HepG2 (cell line): ENCODE results near the gene ZNF800. TPM values are rescaled to one million over a fixed set of nuclear protein-coding genes. Genes with fewer than 3 reads are reported as not detected.

Experiments used
- ATAC-seq: fragments of 200-7000 bp; cut with Tn5 transposase; 3 replicates; pipeline ENCODE4 v1.9.1; 2020; ENCODE audit warnings: mild to moderate bottlenecking, moderate library complexity
- BruUV-seq: library from RNA; stranded (reverse); fragments of 400-500 nt; replicated peaks from 2 replicates; lab custom pipeline; 2021; lab: Mats Ljungman, UMichigan
- CTCF ChIA-PET: fragments of 300-600 bp; formaldehyde crosslinking; extraction: SDS; loops from one replicate; lab custom pipeline; 2021; ENCODE audit warnings: low total read pairs, inconsistent platforms, low intra/inter-chr PET ratio; lab: Yijun Ruan, JAX
- POLR2A ChIA-PET: fragments of 350-600 bp; sonication (Branson Sonifier 250); formaldehyde crosslinking; loops from one replicate; lab custom pipeline; 2020; ENCODE audit warnings: antibody characterized with exemption, inconsistent platforms; lab: Yijun Ruan, JAX
- DNase-seq: peaks from one replicate; pipeline ENCODE4 v3.0.0-alpha.2; 2015; ENCODE audit warnings: low spot score
- FAIRE-seq: peaks from 3 replicates; lab custom pipeline; 2011; peaks lifted over from hg19 to GRCh38; lab: Jason Lieb, UNC
- H2AFZ ChIP-seq: one replicate; pipeline ENCODE4 v1.6.1; 2011; ENCODE audit warnings: low read length, inconsistent platforms
- H3K27ac ChIP-seq: fragments of 300-600 bp; 3 replicates; pipeline ENCODE4 v1.8.0; 2011; ENCODE audit warnings: mixed run types, mild to moderate bottlenecking, mixed read lengths, low read length, inconsistent platforms; ENCODE audit not compliant: insufficient read depth; ENCODE audit errors: extremely low read length
- H3K27me3 ChIP-seq, 2 experiments: fragments of 200-600 bp in 1 of 2; 2 replicates in 1 of 2; 3 replicates in 1 of 2; pipeline versions ENCODE4 v1.6.0 to v1.8.0; 2011; ENCODE audit warnings: low read length in 2 of 2, mild to moderate bottlenecking in 2 of 2, moderate library complexity in 2 of 2, inconsistent platforms in 1 of 2; ENCODE audit not compliant: insufficient read depth in 2 of 2, control insufficient read depth in 1 of 2
- H3K36me3 ChIP-seq, 2 experiments: fragments of 200-600 bp in 1 of 2; replicated peaks in 1 of 2; 2 replicates in 1 of 2; 3 replicates in 1 of 2; pipeline versions ENCODE4 v1.5.1 to v1.8.0; 2011; ENCODE audit warnings: low read length in 2 of 2, inconsistent platforms in 1 of 2; ENCODE audit not compliant: insufficient read depth in 2 of 2, control insufficient read depth in 1 of 2
- H3K4me1 ChIP-seq: 2 replicates; pipeline ENCODE4 v1.5.1; 2012; ENCODE audit warnings: low read length, inconsistent platforms; ENCODE audit not compliant: insufficient read depth
- H3K4me2 ChIP-seq: 2 replicates; pipeline ENCODE4 v1.6.0; 2011; ENCODE audit warnings: low read depth, low read length, inconsistent platforms
- H3K4me3 ChIP-seq, 3 experiments: fragments of 200-600 bp in 1 of 3; sonication (generic), shearing (Covaris generic) in 1 of 3; replicated peaks in 1 of 3; 2 replicates each; pipeline ENCODE4 v1.5.1; 2011 to 2016; ENCODE audit warnings: low read length in 3 of 3, inconsistent platforms in 2 of 3, low read depth in 2 of 3, mild to moderate bottlenecking in 2 of 3, control low read depth in 1 of 3, mixed read lengths in 1 of 3; ENCODE audit not compliant: insufficient read depth in 1 of 3
- H3K79me2 ChIP-seq: one replicate; pipeline ENCODE4 v1.6.1; 2011; ENCODE audit warnings: low read length, inconsistent platforms; ENCODE audit not compliant: insufficient read depth
- H3K9ac ChIP-seq: 2 replicates; pipeline ENCODE4 v1.6.0; 2011; ENCODE audit warnings: mild to moderate bottlenecking, low read depth, low read length, inconsistent platforms; ENCODE audit not compliant: insufficient read depth
- H3K9me3 ChIP-seq: 2 replicates; pipeline ENCODE4 v1.5.1; 2012; ENCODE audit warnings: mild to moderate bottlenecking, low read length
- H4K20me1 ChIP-seq: 2 replicates; pipeline ENCODE4 v1.6.0; 2011; ENCODE audit warnings: inconsistent platforms, mild to moderate bottlenecking, low read length, moderate library complexity; ENCODE audit not compliant: insufficient read depth
- E2F2 ChIP-seq: sonication (generic); formaldehyde crosslinking; IDR thresholded peaks from 2 replicates; pipeline ENCODE4 v1.4.0; 2020; ENCODE audit warnings: missing genetic modification reagents, borderline replicate concordance
- GFI1 ChIP-seq: sonication (generic); formaldehyde crosslinking; IDR thresholded peaks from 2 replicates; pipeline ENCODE4 v1.5.0; 2020; ENCODE audit warnings: missing genetic modification reagents, mild to moderate bottlenecking, borderline replicate concordance
- HNF4A ChIP-seq: sonication (generic); formaldehyde crosslinking; IDR thresholded peaks from 2 replicates; pipeline ENCODE4 v1.4.0; 2020; ENCODE audit warnings: missing genetic modification reagents
- NFIB ChIP-seq: sonication (generic); formaldehyde crosslinking; IDR thresholded peaks from 2 replicates; pipeline ENCODE4 v1.9.0; 2021; ENCODE audit warnings: missing genetic modification reagents, mild to moderate bottlenecking, borderline replicate concordance
- PLRG1 ChIP-seq: fragments of 450-650 bp; conservative IDR thresholded peaks from 2 replicates; pipeline ENCODE4 v1.6.1; 2016
- REST ChIP-seq, 2 experiments: IDR thresholded peaks; 2 replicates each; pipeline ENCODE4 v1.6.1; 2011 to 2012; ENCODE audit warnings: low read length in 2 of 2, borderline replicate concordance in 1 of 2, low read depth in 1 of 2, mild to moderate bottlenecking in 1 of 2, moderate library complexity in 1 of 2
- SRSF1 ChIP-seq: fragments of 200-400 bp; formaldehyde crosslinking; optimal IDR thresholded peaks from 2 replicates; pipeline ENCODE3; 2017; ENCODE audit warnings: mild to moderate bottlenecking, low read depth, low read length, moderate library complexity
- TEAD2 ChIP-seq: sonication (generic); formaldehyde crosslinking; IDR thresholded peaks from 2 replicates; pipeline ENCODE4 v1.9.0; 2021; ENCODE audit warnings: missing genetic modification reagents
- ZNF136 ChIP-seq: sonication (generic); formaldehyde crosslinking; IDR thresholded peaks from 2 replicates; pipeline ENCODE4 v1.8.1; 2022; ENCODE audit warnings: low read depth, mild to moderate bottlenecking, moderate library complexity, missing genetic modification reagents
- ZNF30 ChIP-seq: sonication (generic); formaldehyde crosslinking; IDR thresholded peaks from 2 replicates; pipeline ENCODE4 v1.5.0; 2020; ENCODE audit warnings: mild to moderate bottlenecking, missing genetic modification reagents
- ZNF672 ChIP-seq: sonication (generic); formaldehyde crosslinking; IDR thresholded peaks from 2 replicates; pipeline ENCODE4 v1.8.1; 2022; ENCODE audit warnings: missing genetic modification reagents
- ZSCAN21 ChIP-seq: sonication (generic); formaldehyde crosslinking; IDR thresholded peaks from 2 replicates; pipeline ENCODE4 v1.8.0; 2022; ENCODE audit warnings: mild to moderate bottlenecking, missing genetic modification reagents, moderate library complexity, borderline replicate concordance
- WGBS: methylation state at CpG from one replicate; pipeline ENCODE4 v1.1.6; 2017; ENCODE audit warnings: low lambda C conversion rate; 5-methylcytosine and 5-hydroxymethylcytosine counted together
- in situ Hi-C: cut with HindIII; loops from 2 replicates; pipeline ENCODE4 v1.10.0; 2017; ENCODE audit warnings: low pct_unique_long_range_greater_than_20kb; ENCODE audit not compliant: extremely low pct_ligation_motif_present
- intact Hi-C: fragments of 100-400 bp; cut with micrococcal nuclease; formaldehyde crosslinking; loops from one replicate; pipeline ENCODE4 v1.10.0; 2022; ENCODE audit not compliant: unreplicated experiment
- polyA plus RNA-seq, 8 experiments: library from polyadenylated mRNA; depleted of rRNA in 3 of 8; stranded (reverse) in 7 of 8; unstranded in 1 of 8; fragments of >200 nt; fragmentation: Illumina TruSeq in 4 of 8; extraction: Trizol in 4 of 8; gene quantifications; 2 replicates each; pipeline versions ENCODE4 v1.2.1 to v1.2.3, GENCODE V29; 2011 to 2016; ENCODE audit warnings: low read depth in 4 of 8, missing spikeins in 1 of 8, mixed read lengths in 1 of 8; ENCODE audit not compliant: insufficient read depth in 1 of 8
- total RNA-seq, 5 experiments: library from RNA; depleted of rRNA; stranded (reverse); fragments of >200 nt; fragmentation: Illumina TruSeq; extraction: Trizol; gene quantifications; 2 replicates each; pipeline ENCODE4 v1.2.3, GENCODE V29; 2016; ENCODE audit warnings: low read depth in 1 of 5
- TF ChIP-seq, protein P1 (sequence below): sonication (generic); formaldehyde crosslinking; IDR thresholded peaks from 2 replicates; pipeline ENCODE4 v1.5.0; 2020; ENCODE audit warnings: missing genetic modification reagents
- TF ChIP-seq, protein P2 (sequence below): sonication (generic); formaldehyde crosslinking; IDR thresholded peaks from 2 replicates; pipeline ENCODE4 v1.8.1; 2022; ENCODE audit warnings: low read depth, mild to moderate bottlenecking, missing genetic modification reagents

Gene ZNF800
- total and polyA plus RNA-seq, 2 of the 13 experiments (the other 11 are each of a cell fraction or from before 2014, with no cell fraction given), result 7.1 to 12.7 TPM

DNA sequence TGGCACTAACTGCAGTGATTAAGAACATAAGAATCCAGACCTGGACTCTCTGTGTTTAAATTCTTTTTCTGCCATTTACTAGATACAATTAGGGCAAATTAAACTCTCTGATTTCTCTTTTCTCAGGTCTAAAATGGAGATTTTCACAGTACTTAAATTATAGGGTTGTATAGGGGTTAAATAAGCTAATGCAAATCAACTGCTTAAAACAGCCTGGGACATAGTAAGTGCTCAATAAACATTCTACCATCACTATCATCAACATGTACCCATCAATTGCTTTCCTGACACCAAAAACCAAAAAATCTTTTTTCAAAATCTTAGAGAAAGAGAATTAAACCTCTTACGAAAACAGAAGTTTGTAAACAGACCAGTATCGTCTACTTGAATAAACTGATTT lies 4.5 kb downstream of the ZNF800 start:
- H3K27me3 ChIP-seq, result no peaks in the 10 kb centered on the region; a peak in 1 of 5 replicates
- POLR2A ChIA-PET, result no interaction called here
- no peak overlapping the region for H3K4me3 ChIP-seq
- WGBS, result 91% methylated on average over 2 of the region's 2 CpGs
- no peak overlapping the region for H3K27ac ChIP-seq
- H3K79me2 ChIP-seq, result peaks cover 65% of the 10 kb centered on the region
- peaks cover 34% of the 10 kb centered on the region for H3K4me1 ChIP-seq
- in situ Hi-C loops (no loop called here), intact Hi-C loops (no loop called here)
- DNase-seq (no peak), FAIRE-seq (no peak), ATAC-seq (no peak)
- no peak overlapping the region for H3K9ac ChIP-seq
- peaks cover 2% of the 10 kb centered on the region; the same call in 1 of the 2 replicates for H4K20me1 ChIP-seq
- H2AFZ ChIP-seq, result no peak overlapping the region
- CTCF ChIA-PET, result no interaction called here
- H3K9me3 ChIP-seq, result no peaks in the 10 kb centered on the region
- no peak overlapping the region for H3K4me2 ChIP-seq
- peaks cover 3 to 14% of the 10 kb centered on the region in 2 experiments for H3K36me3 ChIP-seq
- BruUV-seq, result no TSS peak
- TF ChIP-seq ZNF136 (no peak), NFIB (CRISPR knock-in tag) (no peak), HNF4A (CRISPR knock-in tag) (no peak), ZSCAN21 (CRISPR knock-in tag) (no peak), SRSF1 (no peak), GFI1 (CRISPR knock-in tag) (no peak), E2F2 (CRISPR knock-in tag) (no peak), ZNF672 (CRISPR knock-in tag) (no peak), TEAD2 (no peak), REST (IDR thresholded peaks at IDR 0.05; ENCODE audit: borderline replicate concordance in 1 of 2, low read depth in 1 of 2, low read length in 2 of 2) (no peak), ZNF30 (no peak), PLRG1 (no peak)
- TF ChIP-seq, protein P1, sequence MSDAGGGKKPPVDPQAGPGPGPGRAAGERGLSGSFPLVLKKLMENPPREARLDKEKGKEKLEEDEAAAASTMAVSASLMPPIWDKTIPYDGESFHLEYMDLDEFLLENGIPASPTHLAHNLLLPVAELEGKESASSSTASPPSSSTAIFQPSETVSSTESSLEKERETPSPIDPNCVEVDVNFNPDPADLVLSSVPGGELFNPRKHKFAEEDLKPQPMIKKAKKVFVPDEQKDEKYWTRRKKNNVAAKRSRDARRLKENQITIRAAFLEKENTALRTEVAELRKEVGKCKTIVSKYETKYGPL (CRISPR knock-in tag), result no peak
- TF ChIP-seq, protein P2, sequence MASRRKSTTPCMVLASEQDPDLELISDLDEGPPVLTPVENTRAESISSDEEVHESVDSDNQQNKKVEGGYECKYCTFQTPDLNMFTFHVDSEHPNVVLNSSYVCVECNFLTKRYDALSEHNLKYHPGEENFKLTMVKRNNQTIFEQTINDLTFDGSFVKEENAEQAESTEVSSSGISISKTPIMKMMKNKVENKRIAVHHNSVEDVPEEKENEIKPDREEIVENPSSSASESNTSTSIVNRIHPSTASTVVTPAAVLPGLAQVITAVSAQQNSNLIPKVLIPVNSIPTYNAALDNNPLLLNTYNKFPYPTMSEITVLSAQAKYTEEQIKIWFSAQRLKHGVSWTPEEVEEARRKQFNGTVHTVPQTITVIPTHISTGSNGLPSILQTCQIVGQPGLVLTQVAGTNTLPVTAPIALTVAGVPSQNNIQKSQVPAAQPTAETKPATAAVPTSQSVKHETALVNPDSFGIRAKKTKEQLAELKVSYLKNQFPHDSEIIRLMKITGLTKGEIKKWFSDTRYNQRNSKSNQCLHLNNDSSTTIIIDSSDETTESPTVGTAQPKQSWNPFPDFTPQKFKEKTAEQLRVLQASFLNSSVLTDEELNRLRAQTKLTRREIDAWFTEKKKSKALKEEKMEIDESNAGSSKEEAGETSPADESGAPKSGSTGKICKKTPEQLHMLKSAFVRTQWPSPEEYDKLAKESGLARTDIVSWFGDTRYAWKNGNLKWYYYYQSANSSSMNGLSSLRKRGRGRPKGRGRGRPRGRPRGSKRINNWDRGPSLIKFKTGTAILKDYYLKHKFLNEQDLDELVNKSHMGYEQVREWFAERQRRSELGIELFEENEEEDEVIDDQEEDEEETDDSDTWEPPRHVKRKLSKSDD (CRISPR knock-in tag), result no peak
